SH-SY5Y (cell line): ENCODE results near the gene TIMMDC1.

ENCODE experiments used
- GATA2 ChIP-seq: IDR thresholded peaks from 2 replicates; pipeline ENCODE4 v1.6.1; 2011; ENCODE audit warnings: mild to moderate bottlenecking, low read depth, low read length
- GATA3 ChIP-seq: IDR thresholded peaks from 2 replicates; pipeline ENCODE4 v1.6.1; 2011; ENCODE audit warnings: low read depth, mild to moderate bottlenecking, low read length, moderate library complexity

TIMMDC1 gene

DNA sequence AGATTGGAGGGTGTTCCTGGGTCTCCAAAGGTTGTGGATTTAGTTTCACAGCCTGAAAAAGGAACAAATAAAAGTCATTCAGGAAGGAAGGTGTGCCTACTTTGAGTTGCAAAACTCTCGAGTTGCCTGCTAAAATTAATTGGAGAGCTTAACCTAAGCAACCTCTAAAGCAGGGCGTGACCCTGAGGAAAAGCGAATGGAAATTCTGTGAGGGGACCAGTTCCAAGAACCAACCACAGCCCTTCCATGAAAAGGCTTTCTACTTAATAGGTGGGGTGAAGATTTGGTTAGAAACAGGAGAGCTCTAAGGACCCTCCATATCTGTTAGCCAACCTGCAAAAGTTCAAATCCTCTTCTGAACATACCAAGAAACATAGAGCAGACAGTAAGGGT is 59.5 kb downstream of the TIMMDC1 start:
- TF ChIP-seq GATA3 (no peak), GATA2 (no peak)

DNA sequence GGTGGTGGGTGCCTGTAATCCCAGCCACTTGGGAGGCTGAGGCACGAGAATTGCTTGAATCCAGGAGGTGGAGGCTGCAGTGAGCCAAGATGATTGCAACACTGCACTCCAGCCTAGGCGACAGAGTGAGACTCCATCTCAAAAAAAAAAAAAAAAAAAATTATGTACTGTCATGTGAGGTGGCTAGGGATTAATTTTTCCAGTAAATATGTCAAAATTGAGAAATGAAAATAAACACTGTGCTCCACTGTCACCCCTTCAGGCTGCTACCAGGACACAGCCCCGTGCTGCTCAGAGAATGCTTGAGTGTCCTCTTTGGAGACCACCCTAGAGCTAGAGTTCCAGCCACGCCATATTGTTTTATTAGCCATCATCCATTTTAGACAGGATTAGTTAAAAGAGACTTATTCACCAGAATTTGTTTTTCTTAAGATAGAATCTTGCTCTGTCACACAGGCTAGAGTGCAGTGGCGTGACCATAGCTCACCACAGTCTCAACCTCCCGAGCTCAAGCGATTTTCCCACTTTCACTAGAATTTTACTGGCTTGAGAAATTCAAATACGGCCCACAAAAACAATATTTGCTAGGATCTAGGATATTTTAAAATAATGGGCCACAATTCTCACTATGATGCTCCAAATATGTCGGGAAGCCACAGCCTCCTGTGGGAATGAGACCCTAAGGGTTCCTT is 60.4 kb downstream of the TIMMDC1 start:
- TF ChIP-seq GATA3 (no peak), GATA2 (no peak)

DNA sequence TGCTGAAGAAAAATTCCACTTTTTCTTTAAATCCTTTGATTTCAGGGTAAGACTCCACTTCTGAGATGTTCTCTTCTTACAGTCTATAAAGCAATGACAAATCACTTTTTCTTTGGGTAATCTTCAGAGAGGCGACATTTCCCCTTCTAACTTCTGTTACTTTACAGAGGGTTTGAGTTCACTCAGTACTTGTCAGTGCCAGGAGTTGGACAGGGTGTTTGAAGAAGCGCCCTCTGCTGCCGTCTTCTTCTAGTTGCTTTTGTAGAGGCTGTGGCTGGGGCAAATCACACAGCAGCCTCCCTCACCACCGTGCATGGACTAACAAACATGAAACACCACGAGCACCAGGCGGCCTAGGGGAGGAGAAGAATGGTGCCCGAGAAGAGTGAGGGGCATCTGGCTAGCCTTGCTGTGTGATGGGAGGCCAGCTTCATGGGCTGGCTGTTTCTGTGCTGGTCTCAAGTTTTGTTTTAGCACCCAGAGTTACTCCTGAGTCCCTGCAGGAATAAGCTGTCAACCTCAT is 61.2 kb downstream of the TIMMDC1 start, which contains the start of gene CD80:
Gene CD80, minus strand, starts transcription at position 174 of the 523 bp plus-strand sequence. CDS start 1,886 bp downstream, outside the sequence.
- TF ChIP-seq GATA3 (no peak), GATA2 (no peak)

DNA sequence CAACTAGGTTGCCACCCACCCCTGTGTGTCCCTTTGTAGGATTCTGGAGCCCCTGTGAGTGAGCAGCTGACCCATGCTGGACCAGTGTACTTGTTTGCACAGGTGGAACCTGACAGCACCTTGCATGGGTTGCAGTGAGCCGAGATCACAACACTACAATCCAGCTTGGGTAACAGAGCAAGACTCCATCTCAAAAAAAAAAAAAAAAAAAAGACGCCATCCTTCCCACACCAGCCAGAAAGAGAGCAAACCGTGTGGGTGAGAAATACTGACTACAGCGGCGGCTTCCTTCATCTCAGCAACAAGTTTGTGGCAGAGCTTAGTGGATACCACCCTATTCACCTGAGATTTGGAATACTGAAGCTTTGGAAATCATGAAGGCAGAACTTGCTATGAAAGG is 61.8 kb downstream of the TIMMDC1 start:
- TF ChIP-seq GATA2 (no peak), GATA3 (no peak)

DNA sequence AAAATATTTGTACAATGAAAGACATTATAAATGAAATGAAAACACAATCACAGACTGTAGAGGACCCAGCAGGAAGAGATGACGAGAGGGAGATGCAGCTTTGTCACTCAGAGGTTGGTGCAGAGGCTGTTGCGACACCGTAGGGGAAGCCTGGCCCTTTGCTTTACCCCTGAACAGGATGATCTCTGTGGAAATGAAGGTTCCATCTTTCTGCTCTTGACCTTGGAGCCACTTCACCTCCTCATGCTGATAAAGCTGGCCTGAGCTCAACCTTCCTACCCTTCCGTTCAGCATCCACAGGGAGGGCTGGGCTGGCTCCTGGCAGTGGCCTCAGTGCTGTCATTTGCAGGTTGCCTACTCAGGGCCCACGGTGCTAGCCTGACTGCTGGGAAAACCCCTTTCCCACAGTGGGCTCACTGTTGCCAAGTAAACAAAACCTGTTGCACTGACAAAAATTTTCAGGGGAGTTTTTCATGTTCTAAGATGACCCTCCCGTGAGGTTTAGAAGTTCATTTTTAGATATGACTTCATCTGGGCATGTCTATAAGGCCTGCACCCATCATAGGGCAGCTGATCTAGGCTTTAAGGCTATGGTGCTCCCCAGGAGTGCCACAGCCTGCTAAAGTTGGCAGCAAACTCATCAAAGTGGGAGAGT is 64.1 kb downstream of the TIMMDC1 start:
- TF ChIP-seq GATA2 (no peak), GATA3 (no peak)

DNA sequence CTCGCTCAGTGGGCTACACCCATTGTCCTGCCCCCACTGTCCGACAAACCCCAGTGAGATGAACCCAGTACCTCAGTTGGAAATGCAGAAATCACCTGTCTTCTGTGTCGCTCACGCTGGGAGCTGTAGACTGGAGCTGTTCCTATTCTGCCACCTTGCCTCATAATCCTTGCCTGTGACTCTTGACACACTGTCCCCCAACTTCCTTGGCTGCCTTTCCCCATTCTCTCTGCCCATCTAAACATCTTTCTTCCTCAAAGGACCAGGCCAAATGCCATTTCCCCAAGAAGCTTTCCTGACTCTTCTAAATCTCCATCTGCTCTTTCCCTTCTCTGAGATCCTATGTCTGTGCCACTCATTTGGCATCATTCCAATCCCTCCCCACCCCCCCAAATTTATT is 70.8 kb downstream of the TIMMDC1 start:
- TF ChIP-seq GATA2 (no peak), GATA3 (no peak)

DNA sequence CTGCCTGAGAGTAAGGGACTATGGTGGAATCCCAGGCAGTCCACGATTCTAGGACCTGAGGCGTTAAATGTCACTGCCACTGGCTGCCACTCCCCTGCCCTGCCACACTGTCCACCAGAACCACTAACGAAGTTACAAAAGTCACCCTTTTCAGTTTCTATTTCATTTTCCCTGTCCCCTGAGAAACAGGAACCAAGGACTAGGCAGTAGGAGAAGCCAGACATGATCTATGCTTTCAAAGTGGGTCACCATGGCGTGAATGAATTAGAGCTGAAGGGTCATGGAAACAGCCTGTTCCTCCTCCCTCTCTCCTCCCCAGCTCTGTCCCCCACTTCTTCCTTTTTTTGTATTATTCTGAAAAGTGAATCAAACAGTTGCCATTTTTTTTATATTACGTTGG is 71.9 kb downstream of the TIMMDC1 start:
- no peak for TF ChIP-seq GATA3
- no peak for TF ChIP-seq GATA2

DNA sequence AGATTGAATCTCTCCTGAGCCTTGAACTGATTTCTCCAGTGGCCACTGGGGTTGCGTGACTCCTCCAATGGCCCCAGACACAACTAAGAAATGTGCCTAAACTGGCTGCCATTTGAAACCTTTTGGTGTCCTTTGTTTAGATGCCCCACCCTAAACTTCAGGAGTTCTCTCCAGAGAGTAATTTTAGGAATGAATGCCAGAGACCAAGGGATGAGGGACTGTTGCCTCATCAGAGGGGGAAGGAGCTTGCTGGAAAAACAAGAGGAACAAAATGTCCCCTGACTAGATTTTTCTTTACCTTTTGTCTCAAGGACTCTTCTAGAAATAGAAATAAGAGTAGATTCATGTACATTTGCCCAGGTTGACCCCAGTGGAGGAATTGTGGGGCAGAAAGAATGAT is 72.9 kb downstream of the TIMMDC1 start:
- no peak for TF ChIP-seq GATA3
- no peak for TF ChIP-seq GATA2

DNA sequence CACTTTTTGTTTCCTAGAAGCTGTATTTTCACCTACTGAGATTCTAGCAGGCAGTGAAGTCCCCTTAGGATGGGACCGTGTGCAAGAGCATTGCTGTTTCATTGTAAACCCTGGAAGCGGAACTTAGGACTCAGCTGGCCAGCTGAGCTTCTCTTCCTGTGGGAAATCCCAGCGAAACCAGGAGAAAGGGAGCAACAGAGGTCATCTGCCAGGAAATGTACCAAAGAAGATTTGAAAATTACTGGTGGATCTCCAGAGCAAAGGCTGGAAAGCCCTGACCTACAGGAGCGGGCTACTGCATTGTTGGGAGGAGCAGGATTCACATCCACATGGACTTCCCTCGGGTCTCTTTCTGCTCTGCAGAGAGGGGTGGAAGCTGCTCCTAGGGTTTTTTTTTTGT is 73.3 kb downstream of the TIMMDC1 start:
- TF ChIP-seq GATA3 (no peak), GATA2 (no peak)
